Measurements from ENCODE around the gene ZNF214. TPM values are rescaled to one million over a fixed set of nuclear protein-coding genes. Genes with fewer than 3 reads are reported as not detected.
A peak's percentile ranks its signal among the peaks of the same experiment; 100 is the strongest.

Gene ZNF214
- total and polyA plus RNA-seq, 2 experiments from 2014 or later: 3.4 to 5.0 TPM

DNA sequence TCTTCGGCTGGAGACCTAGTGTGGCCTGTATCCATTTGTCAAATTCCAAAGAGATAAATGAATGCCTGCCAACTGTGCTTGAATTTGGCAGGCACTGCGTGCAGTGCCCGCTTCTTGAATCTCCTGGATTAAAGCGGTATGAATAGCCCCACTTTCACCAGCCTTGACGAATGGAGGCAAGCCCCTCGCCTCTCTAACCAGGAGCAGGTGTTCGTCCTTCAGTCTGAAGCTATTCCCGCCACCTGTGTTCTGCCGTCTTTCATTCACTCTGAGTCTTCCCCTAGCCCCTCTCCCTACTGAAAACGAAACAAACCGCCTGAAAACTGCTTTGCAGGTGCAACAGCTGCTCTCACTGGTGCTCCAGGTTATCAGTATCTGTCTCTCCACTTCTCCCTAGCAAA, 11.3 kb upstream of the ZNF214 start:
- TF ChIP-seq EZH2 (IDR thresholded peaks at IDR 0.05; ENCODE audit: borderline replicate concordance) (no peak), EZH2phosphoT487 (IDR thresholded peaks at IDR 0.05; ENCODE audit: low read depth, severe bottlenecking, unreplicated experiment) (no peak), CTCF (IDR thresholded peaks at IDR 0.05; ENCODE audit: poor library complexity) (no peak)
- H3K27me3 ChIP-seq: no peaks in the 10 kb centered on the region
- no peaks in the 10 kb centered on the region for H3K36me3 ChIP-seq (replicated peaks; ENCODE audit: insufficient read depth, low read depth)
- H3K79me2 ChIP-seq: no peaks in the 10 kb centered on the region
- H2AFZ ChIP-seq: no peak overlapping the region
- DNase-seq (ENCODE audit: low spot score): no peak
- H3K9me3 ChIP-seq (ENCODE audit: low read depth): no peaks in the 10 kb centered on the region
- H3K27ac ChIP-seq: no peak overlapping the region
- H3K4me3 ChIP-seq: no peak overlapping the region
- 87% methylated on average over 11 of the region's 11 CpGs for WGBS (ENCODE audit: low lambda C conversion rate, missing lambda C conversion rate)
- no peak overlapping the region for H3K4me2 ChIP-seq
- H3K9me2 ChIP-seq (replicated peaks; ENCODE audit: insufficient read depth): no peaks in the 10 kb centered on the region
- H3K4me1 ChIP-seq (ENCODE audit: insufficient read depth): no peaks in the 10 kb centered on the region
- H4K20me1 ChIP-seq (ENCODE audit: insufficient read depth, poor library complexity, severe bottlenecking): no peaks in the 10 kb centered on the region

DNA sequence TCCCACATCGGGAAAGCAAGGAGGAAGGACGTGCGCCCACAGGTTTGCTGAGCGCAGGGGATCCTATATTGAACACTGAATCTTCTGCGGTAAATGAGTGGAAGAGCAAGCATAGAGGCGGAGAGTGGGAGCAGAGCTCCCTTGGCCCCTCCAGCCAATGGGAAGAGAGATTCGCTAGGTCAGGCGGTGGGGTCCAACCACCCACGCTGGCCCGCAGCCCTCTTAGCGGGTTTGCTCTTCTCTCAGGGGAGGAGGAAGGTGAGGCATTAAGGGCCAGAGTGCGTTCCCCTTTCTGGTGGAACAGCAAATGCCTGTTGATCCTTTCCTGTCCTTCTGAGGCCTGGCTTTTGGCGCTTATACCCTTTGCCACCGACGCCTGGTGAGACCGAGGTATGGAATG, 10.7 kb upstream of the ZNF214 start:
- Histone ChIP-seq H3K36me3 (replicated peaks; ENCODE audit: insufficient read depth, low read depth) (no peaks in the 10 kb centered on the region), H3K9me3 (ENCODE audit: low read depth) (no peaks in the 10 kb centered on the region), H4K20me1 (ENCODE audit: insufficient read depth, poor library complexity, severe bottlenecking) (no peaks in the 10 kb centered on the region), H3K27ac (no peak overlapping the region), H3K4me1 (ENCODE audit: insufficient read depth) (no peaks in the 10 kb centered on the region), H3K4me2 (no peak overlapping the region), H2AFZ (no peak overlapping the region), H3K27me3 (no peaks in the 10 kb centered on the region), H3K4me3 (no peak overlapping the region), H3K9me2 (replicated peaks; ENCODE audit: insufficient read depth) (no peaks in the 10 kb centered on the region), H3K79me2 (no peaks in the 10 kb centered on the region)
- DNase-seq (ENCODE audit: low spot score): no peak
- no peak for TF ChIP-seq CTCF (IDR thresholded peaks at IDR 0.05; ENCODE audit: poor library complexity)
- TF ChIP-seq EZH2 (IDR thresholded peaks at IDR 0.05; ENCODE audit: borderline replicate concordance): no peak
- no peak for TF ChIP-seq EZH2phosphoT487 (IDR thresholded peaks at IDR 0.05; ENCODE audit: low read depth, severe bottlenecking, unreplicated experiment)
- WGBS (ENCODE audit: low lambda C conversion rate, missing lambda C conversion rate): 95% methylated on average over 16 of the region's 16 CpGs

DNA sequence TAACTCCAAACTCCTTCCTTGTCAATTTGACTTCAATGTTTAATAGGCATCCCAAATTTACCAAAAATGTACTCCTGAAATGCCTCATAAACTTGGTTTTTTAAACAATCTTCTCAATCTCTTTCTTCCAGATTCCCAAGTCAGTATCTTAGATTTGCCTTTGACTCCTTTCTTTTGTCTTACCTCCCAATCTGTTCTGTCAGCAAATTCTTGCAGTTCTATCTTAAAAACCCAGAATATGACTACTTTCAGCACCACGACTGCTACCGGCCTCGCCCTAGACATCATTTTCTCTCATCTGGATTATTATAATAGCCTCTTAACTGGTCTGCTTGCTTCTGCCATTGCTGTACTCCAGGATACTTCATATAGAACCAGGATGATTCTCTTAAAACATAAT, 8.0 kb upstream of the ZNF214 start:
- WGBS (ENCODE audit: low lambda C conversion rate, missing lambda C conversion rate): 86% methylated on average over 3 of the region's 3 CpGs
- no peaks in the 10 kb centered on the region for H4K20me1 ChIP-seq (ENCODE audit: insufficient read depth, poor library complexity, severe bottlenecking)
- no peaks in the 10 kb centered on the region for H3K4me1 ChIP-seq (ENCODE audit: insufficient read depth)
- H3K9me2 ChIP-seq (replicated peaks; ENCODE audit: insufficient read depth): no peaks in the 10 kb centered on the region
- H3K9me3 ChIP-seq (ENCODE audit: low read depth): no peaks in the 10 kb centered on the region
- no peaks in the 10 kb centered on the region for H3K36me3 ChIP-seq (replicated peaks; ENCODE audit: insufficient read depth, low read depth)
- no peak overlapping the region for H3K27ac ChIP-seq
- no peak overlapping the region for H2AFZ ChIP-seq
- H3K79me2 ChIP-seq: no peaks in the 10 kb centered on the region
- H3K4me3 ChIP-seq: no peak overlapping the region
- TF ChIP-seq EZH2phosphoT487 (IDR thresholded peaks at IDR 0.05; ENCODE audit: low read depth, severe bottlenecking, unreplicated experiment) (no peak), CTCF (IDR thresholded peaks at IDR 0.05; ENCODE audit: poor library complexity) (no peak), EZH2 (IDR thresholded peaks at IDR 0.05; ENCODE audit: borderline replicate concordance) (no peak)
- no peak overlapping the region for H3K4me2 ChIP-seq
- H3K27me3 ChIP-seq: no peaks in the 10 kb centered on the region
- DNase-seq (ENCODE audit: low spot score): no peak

DNA sequence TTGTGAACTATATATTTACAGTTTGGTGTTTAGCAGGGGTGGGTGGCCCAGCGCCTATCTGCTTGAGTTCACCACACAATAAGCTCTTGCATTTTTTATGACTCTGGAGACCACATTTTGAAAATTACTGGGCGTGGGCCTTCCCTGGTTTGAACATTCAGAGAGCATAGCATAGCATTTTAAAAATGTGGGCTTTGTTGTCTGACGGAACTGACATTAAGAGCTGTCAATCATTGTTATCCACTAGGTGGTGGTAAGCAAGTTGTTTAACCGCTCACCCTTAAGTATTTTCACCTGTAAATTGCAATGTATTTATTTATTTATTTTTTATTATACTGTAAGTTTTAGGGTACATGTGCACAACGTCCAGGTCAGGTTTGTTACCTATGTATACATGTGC, 1.2 kb upstream of the ZNF214 start:
- H2AFZ ChIP-seq: peak overlapping the region; percentile 87
- 90% methylated on average over 5 of the region's 5 CpGs for WGBS (ENCODE audit: low lambda C conversion rate, missing lambda C conversion rate)
- no peak for TF ChIP-seq EZH2 (IDR thresholded peaks at IDR 0.05; ENCODE audit: borderline replicate concordance)
- no peak for TF ChIP-seq CTCF (IDR thresholded peaks at IDR 0.05; ENCODE audit: poor library complexity)
- no peak for TF ChIP-seq EZH2phosphoT487 (IDR thresholded peaks at IDR 0.05; ENCODE audit: low read depth, severe bottlenecking, unreplicated experiment)
- H3K4me2 ChIP-seq: peak overlapping the region; percentile 84
- H3K4me1 ChIP-seq (ENCODE audit: insufficient read depth): no peaks in the 10 kb centered on the region
- no peak for DNase-seq (ENCODE audit: low spot score)
- no peaks in the 10 kb centered on the region for H3K27me3 ChIP-seq
- H4K20me1 ChIP-seq (ENCODE audit: insufficient read depth, poor library complexity, severe bottlenecking): no peaks in the 10 kb centered on the region
- H3K79me2 ChIP-seq: peaks cover 5% of the 10 kb centered on the region
- no peaks in the 10 kb centered on the region for H3K9me3 ChIP-seq (ENCODE audit: low read depth)
- no peaks in the 10 kb centered on the region for H3K9me2 ChIP-seq (replicated peaks; ENCODE audit: insufficient read depth)
- no peaks in the 10 kb centered on the region for H3K36me3 ChIP-seq (replicated peaks; ENCODE audit: insufficient read depth, low read depth)
- H3K27ac ChIP-seq: no peak overlapping the region
- H3K4me3 ChIP-seq: no peak overlapping the region

Data from hepatocyte (in vitro differentiated cells).